Muscle of arm (tissue), 12 donors: Measurements from ENCODE around the gene ARHGAP21. TPM values are rescaled to one million over a fixed set of nuclear protein-coding genes. Genes with fewer than 3 reads are reported as not detected.

Experiments used
- DNase-seq: peaks from one replicate; pipeline ENCODE4 v3.0.0-alpha.2; 2013
- polyA plus RNA-seq, 12 donors: library from polyadenylated mRNA; unstranded; fragments of 120-200 nt; gene quantifications; one replicate each; pipeline ENCODE4 v1.2.1, GENCODE V29; 2013; ENCODE audit not compliant: insufficient read length in 12 of 12

ARHGAP21 gene
- polyA plus RNA-seq, 12 donors: 49.2 to 127 (median 77.3) TPM; not detected in 1

GRCh38 chr10:24579448-24579847, 144.2 kb downstream of the ARHGAP21 start:
- no peak for DNase-seq

GRCh38 chr10:24575481-24576002, 148.1 kb downstream of the ARHGAP21 start:
- DNase-seq: no peak

- no peak for DNase-seq
Observed at GRCh38 chr10:24574578-24575155, 149.0 kb downstream of the ARHGAP21 start.

- no peak for DNase-seq
Observed at GRCh38 chr10:24574161-24574560, 149.5 kb downstream of the ARHGAP21 start.

- DNase-seq: no peak
Observed at GRCh38 chr10:24571870-24572450, 151.7 kb downstream of the ARHGAP21 start.

- DNase-seq: no peak
Observed at GRCh38 chr10:24570658-24571426, 152.8 kb downstream of the ARHGAP21 start.

- no peak for DNase-seq
Observed at GRCh38 chr10:24569828-24570657, 153.6 kb downstream of the ARHGAP21 start.

- no peak for DNase-seq
Observed at GRCh38 chr10:24569330-24569796, 154.3 kb downstream of the ARHGAP21 start.

- no peak for DNase-seq
Observed at GRCh38 chr10:24568042-24568441, 155.6 kb downstream of the ARHGAP21 start.

GRCh38 chr10:24561453-24561852, 162.2 kb downstream of the ARHGAP21 start:
- no peak for DNase-seq

GRCh38 chr10:24556750-24557742, 166.6 kb downstream of the ARHGAP21 start:
- DNase-seq: peak; percentile 64

- DNase-seq: peak; percentile 38
Observed at GRCh38 chr10:24556126-24556749, 167.4 kb downstream of the ARHGAP21 start.

- DNase-seq: no peak
Observed at GRCh38 chr10:24554036-24554435, 169.7 kb downstream of the ARHGAP21 start.

GRCh38 chr10:24553051-24553612, 170.6 kb downstream of the ARHGAP21 start:
- no peak for DNase-seq

- DNase-seq: no peak
Observed at GRCh38 chr10:24552346-24553016, 171.2 kb downstream of the ARHGAP21 start.

GRCh38 chr10:24551161-24551560, 172.5 kb downstream of the ARHGAP21 start:
- DNase-seq: no peak

GRCh38 chr10:24550680-24551079, 173.0 kb downstream of the ARHGAP21 start:
- no peak for DNase-seq

- DNase-seq: no peak
Observed at GRCh38 chr10:24545585-24545984, 178.1 kb downstream of the ARHGAP21 start.

- DNase-seq: no peak
Observed at GRCh38 chr10:24544776-24545175, 178.9 kb downstream of the ARHGAP21 start.
